ENCODE measurements around the gene HEY2. TPM values are rescaled to one million over a fixed set of nuclear protein-coding genes. Genes with fewer than 3 reads are reported as not detected.

Gene HEY2
- total RNA-seq, 1 donor from 2014 or later, result 25.6 TPM

DNA sequence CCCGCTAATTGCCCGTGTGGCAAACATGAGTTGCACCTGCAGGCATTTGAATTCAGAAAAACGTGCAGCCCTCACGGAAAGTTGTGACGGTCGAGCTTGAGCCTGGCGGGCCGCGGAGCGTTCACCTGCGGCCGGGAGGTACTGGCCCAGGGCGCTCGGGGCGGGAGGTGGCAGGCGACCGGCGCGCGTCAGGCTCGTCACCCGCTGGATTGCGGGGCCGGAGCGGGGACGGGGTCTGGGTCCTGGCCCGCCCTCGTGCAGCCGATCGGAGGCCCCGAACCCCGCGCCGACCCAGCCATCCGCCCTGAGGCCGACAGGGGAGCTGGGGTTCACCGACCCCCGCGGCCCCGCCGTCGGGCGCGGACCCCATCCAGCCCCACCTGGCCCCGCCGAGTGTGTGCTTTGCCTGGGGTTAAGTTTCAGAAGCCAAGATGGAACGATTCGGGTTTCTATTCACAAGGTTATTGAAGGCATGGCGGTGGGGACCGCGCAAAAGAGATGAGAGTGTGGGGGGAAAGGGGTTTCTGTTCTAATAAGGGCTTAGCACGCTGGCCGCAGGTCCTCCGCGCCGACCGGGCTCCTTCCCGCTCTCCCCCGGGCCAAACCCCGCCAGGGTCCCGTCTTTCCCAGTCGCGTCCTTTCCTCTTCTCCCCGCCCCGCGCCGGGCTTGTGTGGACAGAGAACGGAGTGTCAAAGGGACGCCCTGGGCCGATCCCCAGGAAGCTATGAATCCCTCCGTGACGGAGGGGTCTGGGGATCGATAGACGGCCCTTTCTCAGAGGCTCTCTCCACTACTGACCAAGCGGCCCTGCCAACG, 1.6 kb upstream of the HEY2 start:
- peaks cover 51% of the 10 kb centered on the region for H3K4me1 ChIP-seq
- intact Hi-C loops (cut with micrococcal nuclease), result no loop called here
- no peaks in the 10 kb centered on the region for H3K36me3 ChIP-seq
- DNase-seq, result peak; percentile 51
- H3K27ac ChIP-seq (replicated peaks), result peak overlapping the region; percentile 95
- no peaks in the 10 kb centered on the region for H3K9me3 ChIP-seq (replicated peaks)
- TF ChIP-seq, protein P1, sequence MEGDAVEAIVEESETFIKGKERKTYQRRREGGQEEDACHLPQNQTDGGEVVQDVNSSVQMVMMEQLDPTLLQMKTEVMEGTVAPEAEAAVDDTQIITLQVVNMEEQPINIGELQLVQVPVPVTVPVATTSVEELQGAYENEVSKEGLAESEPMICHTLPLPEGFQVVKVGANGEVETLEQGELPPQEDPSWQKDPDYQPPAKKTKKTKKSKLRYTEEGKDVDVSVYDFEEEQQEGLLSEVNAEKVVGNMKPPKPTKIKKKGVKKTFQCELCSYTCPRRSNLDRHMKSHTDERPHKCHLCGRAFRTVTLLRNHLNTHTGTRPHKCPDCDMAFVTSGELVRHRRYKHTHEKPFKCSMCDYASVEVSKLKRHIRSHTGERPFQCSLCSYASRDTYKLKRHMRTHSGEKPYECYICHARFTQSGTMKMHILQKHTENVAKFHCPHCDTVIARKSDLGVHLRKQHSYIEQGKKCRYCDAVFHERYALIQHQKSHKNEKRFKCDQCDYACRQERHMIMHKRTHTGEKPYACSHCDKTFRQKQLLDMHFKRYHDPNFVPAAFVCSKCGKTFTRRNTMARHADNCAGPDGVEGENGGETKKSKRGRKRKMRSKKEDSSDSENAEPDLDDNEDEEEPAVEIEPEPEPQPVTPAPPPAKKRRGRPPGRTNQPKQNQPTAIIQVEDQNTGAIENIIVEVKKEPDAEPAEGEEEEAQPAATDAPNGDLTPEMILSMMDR (IDR thresholded peaks at IDR 0.05; ENCODE audit: borderline replicate concordance), result no peak
- H3K4me3 ChIP-seq, result peak overlapping the region; percentile 79
- peaks cover 15% of the 10 kb centered on the region for H3K27me3 ChIP-seq (ENCODE audit: low read depth)

DNA sequence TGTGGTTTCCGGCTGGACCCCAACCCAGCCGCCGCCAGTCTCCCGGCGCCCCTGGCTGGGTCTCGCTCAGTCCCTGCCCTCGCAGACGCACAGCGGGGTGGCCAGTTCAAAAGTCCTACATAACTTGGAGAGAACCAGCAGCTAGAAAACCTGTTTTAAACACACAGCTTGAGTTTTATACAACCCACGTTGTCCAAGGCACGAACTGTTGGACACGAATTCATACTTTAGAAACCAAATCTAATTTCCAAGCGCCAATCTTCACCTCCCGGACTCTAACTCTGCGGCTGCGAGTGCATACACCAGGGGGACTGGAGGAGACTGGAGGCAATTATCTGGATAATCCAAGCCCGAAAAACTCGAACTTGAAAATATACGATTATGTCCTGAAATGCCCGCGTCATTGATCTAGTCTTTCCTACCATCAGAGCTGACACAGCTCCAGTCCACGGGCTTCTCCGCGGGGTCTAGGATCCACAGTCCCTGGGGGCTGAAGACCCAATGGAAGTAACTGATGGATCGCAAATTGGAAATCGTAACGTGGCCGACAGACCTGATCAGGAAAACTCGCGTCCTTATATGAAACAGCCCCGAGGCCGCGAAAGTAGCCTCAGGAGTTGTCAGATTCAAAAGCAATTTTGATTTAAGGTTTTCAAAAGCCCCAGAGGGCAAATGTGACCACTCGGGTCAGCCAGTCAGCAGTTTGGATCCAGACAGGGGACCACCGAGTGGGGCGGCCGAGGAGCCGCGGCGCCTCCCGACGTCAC, 843 bp upstream of the HEY2 start:
- TF ChIP-seq, protein P1 (IDR thresholded peaks at IDR 0.05; ENCODE audit: borderline replicate concordance), result no peak
- peak overlapping the region; percentile 95 for H3K27ac ChIP-seq (replicated peaks)
- H3K9me3 ChIP-seq (replicated peaks), result no peaks in the 10 kb centered on the region
- H3K4me3 ChIP-seq, result peak overlapping the region; percentile 79
- no peak for DNase-seq
- no peaks in the 10 kb centered on the region for H3K36me3 ChIP-seq
- intact Hi-C loops (cut with micrococcal nuclease), result no loop called here
- H3K4me1 ChIP-seq, result peaks cover 46% of the 10 kb centered on the region
- H3K27me3 ChIP-seq (ENCODE audit: low read depth), result peaks cover 15% of the 10 kb centered on the region

DNA sequence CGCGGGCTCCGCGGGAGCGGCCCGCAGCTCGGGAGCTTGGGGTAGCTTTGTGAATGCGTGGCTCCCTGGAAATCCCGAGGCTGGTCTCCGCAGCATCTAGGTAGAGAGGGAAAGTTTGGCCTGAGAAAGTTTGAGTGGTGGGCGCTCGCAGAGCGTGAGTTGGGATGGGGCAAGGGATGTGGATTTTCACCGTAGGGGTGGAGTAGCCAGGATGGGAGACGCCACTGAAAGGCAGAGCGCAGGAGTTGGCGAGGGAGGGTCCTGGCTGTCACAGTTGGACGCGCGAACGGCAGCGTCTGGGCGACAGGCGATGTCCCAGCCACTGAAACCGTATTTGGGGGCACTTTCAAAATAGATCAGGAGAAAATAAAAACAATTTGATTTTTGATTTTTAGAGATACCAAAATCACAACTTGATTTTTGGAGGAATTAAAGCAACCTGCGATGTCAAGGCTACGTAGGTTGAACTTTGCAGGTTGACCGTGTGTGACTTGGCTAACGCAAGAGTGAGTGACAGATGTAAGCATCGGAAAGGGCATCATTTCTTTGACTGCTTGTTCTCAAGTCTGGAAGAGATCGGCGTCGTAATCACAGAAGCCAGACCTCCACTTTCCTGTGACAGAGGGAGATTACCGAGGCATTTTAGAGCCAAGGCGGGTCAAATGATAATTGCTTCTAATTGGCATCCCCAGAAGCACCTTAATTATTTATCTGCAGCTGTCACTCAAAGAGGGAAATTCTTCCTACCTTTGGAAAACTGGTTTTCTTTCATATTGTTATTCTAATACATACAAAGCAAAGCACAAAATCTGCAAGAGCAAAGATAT, 646 bp downstream of the HEY2 start:
- H3K27ac ChIP-seq (replicated peaks), result peak overlapping the region; percentile 95
- no peaks in the 10 kb centered on the region for H3K9me3 ChIP-seq (replicated peaks)
- H3K27me3 ChIP-seq (ENCODE audit: low read depth), result peaks cover 15% of the 10 kb centered on the region
- TF ChIP-seq, protein P1 (IDR thresholded peaks at IDR 0.05; ENCODE audit: borderline replicate concordance), result no peak
- H3K36me3 ChIP-seq, result peaks cover 6% of the 10 kb centered on the region
- peaks cover 52% of the 10 kb centered on the region for H3K4me1 ChIP-seq
- peak; percentile 40 for DNase-seq
- intact Hi-C loops (cut with micrococcal nuclease), result loop anchor here (5.0 kb wide), 1 partner anchor 438 kb away; no protein-coding TSS in a partner anchor
- H3K4me3 ChIP-seq, result peak overlapping the region; percentile 79

DNA sequence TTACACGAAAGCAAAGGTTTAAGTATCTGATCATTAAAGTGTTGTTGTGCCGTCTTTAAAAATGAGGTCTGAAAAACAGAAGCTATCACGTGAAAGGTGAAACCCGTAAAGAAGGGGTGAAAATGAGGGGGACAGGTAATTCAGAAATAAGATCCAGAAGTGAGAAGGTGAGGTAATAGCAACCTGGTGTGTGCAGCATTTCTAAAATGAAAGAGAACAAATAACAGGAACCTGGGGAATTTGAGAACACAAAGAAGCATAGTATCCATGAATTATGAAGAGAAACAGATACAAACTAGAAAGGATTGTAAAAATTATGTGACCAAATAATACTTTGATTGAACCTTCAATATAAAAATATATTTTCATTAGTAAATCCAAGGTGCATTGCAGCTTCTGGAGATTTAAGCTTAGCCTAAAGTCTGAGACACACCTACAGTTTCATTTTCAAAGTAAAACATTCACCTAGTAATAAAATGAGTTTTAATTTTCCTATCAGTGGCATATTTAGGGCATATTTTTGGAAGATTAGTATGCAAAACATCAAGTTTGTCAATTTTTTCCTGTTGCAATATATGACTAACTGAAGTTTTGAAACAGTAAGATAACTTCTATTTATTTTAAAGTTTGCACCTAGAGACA, 1.4 kb downstream of the HEY2 start:
- intact Hi-C loops (cut with micrococcal nuclease), result loop anchor here (5.0 kb wide), 1 partner anchor 439 kb away; no protein-coding TSS in a partner anchor
- H3K9me3 ChIP-seq (replicated peaks), result no peaks in the 10 kb centered on the region
- peaks cover 53% of the 10 kb centered on the region for H3K4me1 ChIP-seq
- TF ChIP-seq, protein P1 (IDR thresholded peaks at IDR 0.05; ENCODE audit: borderline replicate concordance), result no peak
- H3K4me3 ChIP-seq, result peak overlapping the region; percentile 79
- DNase-seq, result no peak
- H3K27me3 ChIP-seq (ENCODE audit: low read depth), result peaks cover 15% of the 10 kb centered on the region
- peaks cover 13% of the 10 kb centered on the region for H3K36me3 ChIP-seq
- peak overlapping the region; percentile 95 for H3K27ac ChIP-seq (replicated peaks)

Measured in left ventricle myocardium inferior (tissue), 1 donor.